ENCODE measurements around the gene DEFB108B. TPM values are rescaled to one million over a fixed set of nuclear protein-coding genes. Genes with fewer than 3 reads are reported as not detected.
"Not testable (repeated sequence)": the region's sequence is repeated elsewhere in the genome, so short reads cannot be mapped to it uniquely, and the experiment has no call there.

DEFB108B gene
- total RNA-seq, 1 experiment from 2014 or later, result not detected

DNA sequence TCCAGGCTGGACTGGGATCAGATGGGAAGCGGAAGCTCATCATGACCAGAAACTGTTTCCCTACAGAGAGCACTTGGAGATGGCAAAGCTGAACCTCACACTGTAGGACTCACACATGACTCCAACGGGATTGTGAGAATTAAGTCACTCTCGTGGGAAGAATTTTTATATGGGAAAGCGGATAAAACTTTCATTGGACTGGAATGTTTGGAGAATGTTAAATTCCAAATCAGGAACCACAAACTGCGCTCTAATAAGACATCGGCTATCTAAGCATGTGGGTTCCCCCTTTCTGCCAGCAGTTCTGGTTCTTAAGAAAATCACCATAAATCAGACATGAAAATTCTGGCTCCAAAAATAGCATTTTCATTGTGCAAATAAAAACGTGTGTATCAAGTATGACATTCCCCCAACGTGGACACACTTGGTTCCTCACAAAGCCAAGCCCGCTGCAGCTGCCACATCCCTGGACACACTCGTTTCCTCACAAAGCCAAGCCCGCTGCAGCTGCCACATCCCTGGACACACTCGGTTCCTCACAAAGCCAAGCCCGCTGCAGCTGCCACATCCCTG lies 33.4 kb upstream of the DEFB108B start:
- DNase-seq (ENCODE audit: low spot score); H3K27me3 Mint-ChIP-seq (ENCODE audit: low read depth); H3K36me3 Mint-ChIP-seq; H3K9me3 Mint-ChIP-seq; ATAC-seq; POLR2A ChIA-PET; H3K4me3 Mint-ChIP-seq; H3K4me1 Mint-ChIP-seq: not testable (repeated sequence)
- peak overlapping the region; percentile 90; the same call in 1 of the 2 replicates for H3K27ac Mint-ChIP-seq
- CTCF ChIA-PET, result interaction anchor here (0.6 to 1.7 kb wide), 17 partner anchors 9 to 632 kb away, joined by 3 to 14 read pairs (median 4); partner anchors contain the start of genes DHCR7, RNF121 and XNDC1N

DNA sequence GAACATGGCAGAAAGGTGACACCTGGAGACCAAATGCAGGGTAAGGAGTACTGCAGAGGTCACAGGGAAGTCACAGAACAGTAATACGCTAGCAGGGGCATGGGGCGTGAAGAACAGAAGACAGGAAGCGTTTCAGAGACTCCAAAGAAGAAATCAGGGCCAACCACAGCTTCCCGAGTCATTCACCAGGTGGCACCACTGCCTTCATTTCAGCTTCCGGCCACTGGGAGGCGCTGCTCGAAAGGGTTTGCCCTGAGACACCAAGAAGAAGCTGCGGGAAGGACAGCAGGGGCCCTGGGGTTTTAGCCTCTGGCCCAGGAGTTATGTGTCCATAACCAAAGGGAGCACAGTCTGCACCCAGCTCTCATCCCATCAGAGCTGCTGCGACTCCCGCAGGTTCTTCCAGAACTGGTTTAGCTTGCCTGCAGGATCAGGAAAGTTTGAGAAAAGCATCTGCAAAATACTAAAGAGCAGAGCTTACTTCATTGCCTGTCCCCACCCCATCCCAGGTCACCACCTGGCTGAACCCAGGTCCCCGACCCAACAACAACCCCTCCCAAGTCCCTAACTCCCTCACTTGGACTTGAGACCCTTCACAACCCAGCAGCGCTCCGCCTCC lies 32.6 kb upstream of the DEFB108B start:
- H3K4me3 Mint-ChIP-seq, H3K36me3 Mint-ChIP-seq: not testable (repeated sequence)

GRCh38 chr11:71801026-71801425 lies 32.0 kb upstream of the DEFB108B start:
- H3K27me3 Mint-ChIP-seq (ENCODE audit: low read depth); H3K27ac Mint-ChIP-seq; DNase-seq (ENCODE audit: low spot score); H3K9me3 Mint-ChIP-seq; H3K4me1 Mint-ChIP-seq; H3K36me3 Mint-ChIP-seq; H3K4me3 Mint-ChIP-seq; POLR2A ChIA-PET; ATAC-seq: not testable (repeated sequence)
- CTCF ChIA-PET, result interaction anchor here (0.6 to 1.7 kb wide), 19 partner anchors 10 to 422 kb away, joined by 3 to 14 read pairs (median 4); partner anchors contain the start of genes DHCR7, RNF121 and XNDC1N

More for the DNA sequence above, 32.6 kb upstream of the DEFB108B start:
- H3K27ac Mint-ChIP-seq; H3K27me3 Mint-ChIP-seq (ENCODE audit: low read depth); ATAC-seq; POLR2A ChIA-PET; H3K4me1 Mint-ChIP-seq; H3K9me3 Mint-ChIP-seq: not testable (repeated sequence)
- TF ChIP-seq CTCF (IDR thresholded peaks at IDR 0.05), result peak; percentile 74
- DNase-seq (ENCODE audit: low spot score), result peak; percentile 94
- CTCF ChIA-PET, result interaction anchor here (0.6 to 1.7 kb wide), 22 partner anchors 9 to 631 kb away, joined by 3 to 14 read pairs (median 4); partner anchors contain the start of genes DHCR7, RNF121 and XNDC1N

DNA sequence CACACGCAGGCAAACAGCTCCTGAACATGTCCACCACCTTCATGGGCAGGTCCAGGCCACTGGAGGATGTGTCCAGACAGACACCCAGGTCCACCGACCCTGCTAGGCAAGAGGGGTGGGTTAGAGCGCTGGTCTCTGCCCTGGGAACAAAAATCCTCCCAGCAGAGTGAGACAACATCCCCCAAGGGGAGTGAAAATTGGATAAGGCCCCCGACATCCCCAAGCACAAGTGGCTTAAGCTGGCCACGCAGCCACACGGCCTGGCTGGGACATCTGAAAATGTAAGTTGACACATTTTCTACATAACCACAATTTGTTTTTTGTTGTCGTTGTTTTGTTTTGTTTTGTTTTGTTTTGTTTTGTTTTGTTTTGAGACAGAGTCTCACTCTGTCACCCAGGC lies 30.1 kb upstream of the DEFB108B start:
- H3K4me3 Mint-ChIP-seq; ATAC-seq; POLR2A ChIA-PET; H3K27me3 Mint-ChIP-seq (ENCODE audit: low read depth); H3K36me3 Mint-ChIP-seq; DNase-seq (ENCODE audit: low spot score); H3K4me1 Mint-ChIP-seq; CTCF ChIA-PET; H3K9me3 Mint-ChIP-seq; H3K27ac Mint-ChIP-seq: not testable (repeated sequence)

- H3K4me1 Mint-ChIP-seq; H3K27me3 Mint-ChIP-seq (ENCODE audit: low read depth); H3K9me3 Mint-ChIP-seq; H3K36me3 Mint-ChIP-seq; POLR2A ChIA-PET; H3K4me3 Mint-ChIP-seq; H3K27ac Mint-ChIP-seq: not testable (repeated sequence)
- ATAC-seq (peak; percentile 80), DNase-seq (ENCODE audit: low spot score) (peak; percentile 26)
- CTCF ChIA-PET, result interaction anchor here (0.6 kb wide), 1 partner anchor 352 kb away, joined by 3 read pairs; the partner anchor contains the start of gene NADSYN1
These were observed 28.6 kb upstream of the DEFB108B start for GRCh38 chr11:71804158-71804947.

DNA sequence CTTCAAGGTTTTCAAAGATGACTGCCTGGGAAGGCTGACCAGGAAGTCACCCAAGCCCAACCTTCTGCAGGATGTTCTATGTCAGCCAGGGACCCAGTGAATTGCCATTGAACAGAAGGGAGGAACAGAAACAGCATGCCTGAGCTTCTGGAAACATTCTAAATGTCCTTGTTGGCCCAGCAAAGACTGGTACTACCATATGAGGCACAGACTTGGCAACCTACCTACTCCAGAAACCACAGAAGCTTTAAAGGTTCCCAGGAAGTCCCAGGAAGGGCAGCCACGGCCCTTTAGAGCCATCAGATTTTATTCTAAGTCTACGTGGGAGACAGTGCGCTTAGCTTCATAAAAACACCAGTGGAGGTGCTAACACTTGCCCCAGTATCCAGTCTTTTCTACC lies 20.5 kb upstream of the DEFB108B start:
- H3K27ac Mint-ChIP-seq; POLR2A ChIA-PET; H3K4me1 Mint-ChIP-seq; H3K36me3 Mint-ChIP-seq; DNase-seq (ENCODE audit: low spot score); H3K9me3 Mint-ChIP-seq; H3K27me3 Mint-ChIP-seq (ENCODE audit: low read depth); ATAC-seq: not testable (repeated sequence)
- CTCF ChIA-PET, result interaction anchor here (0.8 kb wide), 1 partner anchor 12 kb away, joined by 9 read pairs; no protein-coding TSS in a partner anchor
- H3K4me3 Mint-ChIP-seq, result peak overlapping the region; percentile 50

GRCh38 chr11:71813481-71814355 lies 19.3 kb upstream of the DEFB108B start:
- H3K27ac Mint-ChIP-seq; POLR2A ChIA-PET; H3K9me3 Mint-ChIP-seq; H3K36me3 Mint-ChIP-seq; H3K27me3 Mint-ChIP-seq (ENCODE audit: low read depth); H3K4me1 Mint-ChIP-seq: not testable (repeated sequence)
- CTCF ChIA-PET, result interaction anchor here (0.6 to 0.8 kb wide), 2 partner anchors 13 to 50 kb away, joined by 3 to 9 read pairs; no protein-coding TSS in a partner anchor
- peak; percentile 60; the same call in 1 of the 2 replicates for TF ChIP-seq HMGXB4 (CRISPR knock-in tag; IDR thresholded peaks at IDR 0.05)
- TF ChIP-seq MAX (CRISPR knock-in tag; IDR thresholded peaks at IDR 0.05), result peak; percentile 27; the same call in 1 of the 2 replicates
- TF ChIP-seq CTCF (IDR thresholded peaks at IDR 0.05), result peak; percentile 69; the same call in 1 of the 2 replicates
- DNase-seq (ENCODE audit: low spot score) (peak; percentile 89), ATAC-seq (peak; percentile 53)
- peak overlapping the region; percentile 61 for H3K4me3 Mint-ChIP-seq

DNA sequence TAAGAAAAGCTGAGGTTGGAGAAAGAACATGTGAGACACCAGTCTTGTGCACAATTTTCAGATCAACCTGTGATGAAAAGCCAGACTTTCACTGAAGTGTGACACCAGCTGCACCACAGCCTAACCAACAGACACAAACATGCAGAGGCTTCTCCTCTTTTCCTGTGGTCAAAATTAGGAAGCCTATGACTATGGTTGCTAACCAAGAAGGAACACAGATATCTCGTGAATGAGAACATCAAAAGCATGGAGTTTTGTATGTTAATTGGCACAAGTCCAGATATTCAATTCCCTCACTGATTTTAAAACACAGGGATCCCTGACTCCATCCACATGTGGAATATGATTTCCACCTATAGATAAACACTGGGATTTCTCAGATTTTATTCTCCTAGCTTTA lies 11.5 kb upstream of the DEFB108B start:
- H3K36me3 Mint-ChIP-seq; POLR2A ChIA-PET; H3K9me3 Mint-ChIP-seq; H3K27me3 Mint-ChIP-seq (ENCODE audit: low read depth); H3K4me1 Mint-ChIP-seq; H3K27ac Mint-ChIP-seq; CTCF ChIA-PET; H3K4me3 Mint-ChIP-seq; ATAC-seq; DNase-seq (ENCODE audit: low spot score): not testable (repeated sequence)
